MM.1S (cell line): ENCODE measurements around the gene HS3ST6.

Experiments used
- DNase-seq: peaks from one replicate; pipeline ENCODE4 v3.0.0-alpha.2; 2015
- H2AFZ ChIP-seq: fragments of 300-600 bp; sonication (generic); 2 replicates; pipeline ENCODE4 v1.6.0; 2016; ENCODE audit warnings: antibody characterized with exemption, low read length
- H3F3A ChIP-seq: fragments of 300-600 bp; sonication (generic); 2 replicates; pipeline ENCODE4 v1.6.1; 2016; ENCODE audit warnings: mild to moderate bottlenecking, antibody characterized with exemption, low read length, moderate library complexity, mixed read lengths; ENCODE audit not compliant: insufficient read depth
- H3K27ac ChIP-seq: fragments of 300-600 bp; sonication (generic); 2 replicates; pipeline ENCODE4 v1.5.1; 2016; ENCODE audit warnings: mild to moderate bottlenecking, low read length
- H3K27me3 ChIP-seq: fragments of 300-600 bp; sonication (generic); replicated peaks from 2 replicates; pipeline ENCODE4 v1.6.0; 2016; ENCODE audit warnings: low read length; ENCODE audit not compliant: insufficient read depth
- H3K36me3 ChIP-seq: fragments of 300-600 bp; sonication (generic); replicated peaks from 2 replicates; pipeline ENCODE4 v1.6.1; 2016; ENCODE audit warnings: mild to moderate bottlenecking, low read length, mixed read lengths; ENCODE audit not compliant: insufficient read depth
- H3K4me1 ChIP-seq: fragments of 300-600 bp; sonication (generic); 2 replicates; pipeline ENCODE4 v1.6.1; 2016; ENCODE audit warnings: low read length, mixed read lengths
- H3K4me2 ChIP-seq: fragments of 300-600 bp; sonication (generic); 2 replicates; pipeline ENCODE4 v1.6.0; 2016; ENCODE audit warnings: low read depth, low read length
- H3K4me3 ChIP-seq: fragments of 300-600 bp; sonication (generic); 2 replicates; pipeline ENCODE4 v1.5.1; 2016; ENCODE audit warnings: low read length, mixed read lengths
- H3K79me2 ChIP-seq: fragments of 300-600 bp; sonication (generic); 2 replicates; pipeline ENCODE4 v1.6.1; 2016; ENCODE audit warnings: mixed run types, low read length, mixed read lengths
- H3K9ac ChIP-seq: fragments of 300-600 bp; sonication (generic); 2 replicates; pipeline ENCODE4 v1.6.1; 2016; ENCODE audit warnings: low read length, mixed read lengths
- H3K9me2 ChIP-seq: fragments of 300-600 bp; sonication (generic); replicated peaks from 2 replicates; pipeline ENCODE4 v1.6.1; 2016; ENCODE audit warnings: mild to moderate bottlenecking, low read length, mixed read lengths; ENCODE audit not compliant: insufficient read depth
- H3K9me3 ChIP-seq: fragments of 300-600 bp; sonication (generic); replicated peaks from 2 replicates; pipeline ENCODE4 v1.6.1; 2016; ENCODE audit warnings: mild to moderate bottlenecking, low read length, mixed read lengths; ENCODE audit not compliant: insufficient read depth
- H4K20me1 ChIP-seq: fragments of 300-600 bp; sonication (generic); 2 replicates; pipeline ENCODE4 v1.6.1; 2016; ENCODE audit warnings: mild to moderate bottlenecking, low read length, moderate library complexity, mixed read lengths; ENCODE audit not compliant: insufficient read depth
- EZH2 ChIP-seq: fragments of 300-600 bp; sonication (generic); optimal IDR thresholded peaks from 2 replicates; pipeline ENCODE3; 2017; ENCODE audit warnings: low read depth, mild to moderate bottlenecking, antibody characterized with exemption, low read length, mixed read lengths
- EZH2phosphoT487 ChIP-seq: fragments of 300-600 bp; sonication (generic); IDR thresholded peaks from 2 replicates; pipeline ENCODE4 v1.6.1; 2018; ENCODE audit warnings: antibody characterized with exemption, low read length
- TF ChIP-seq, protein P1 (sequence below): fragments of 300-600 bp; sonication (generic); IDR thresholded peaks from 2 replicates; pipeline ENCODE4 v1.5.1; 2016; ENCODE audit warnings: antibody characterized with exemption, low read length, mixed read lengths

The HS3ST6 gene

DNA sequence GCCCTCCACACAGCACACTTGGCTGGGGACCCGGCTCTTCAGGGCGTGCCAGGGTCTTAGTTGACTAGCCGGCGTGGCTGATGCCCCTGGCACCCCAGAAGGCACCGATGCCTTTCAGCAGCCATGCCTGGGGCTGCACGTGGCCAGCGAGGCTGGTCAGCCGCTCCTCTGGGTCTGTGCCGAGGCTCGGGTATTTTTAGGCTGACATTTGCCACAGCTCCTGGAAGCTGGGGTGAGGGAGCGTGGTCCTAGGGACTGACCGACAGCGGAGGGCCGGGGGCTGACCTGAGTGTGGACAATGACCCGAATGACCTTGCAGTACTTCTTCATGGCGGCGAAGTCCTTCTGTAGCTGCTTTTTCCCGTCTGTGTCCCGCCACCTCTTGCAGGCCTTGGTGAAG lies 32.3 kb upstream of the HS3ST6 start:
- no peak overlapping the region for H3K4me3 ChIP-seq
- no peaks in the 10 kb centered on the region for H3K9me2 ChIP-seq
- no peaks in the 10 kb centered on the region for H3K4me1 ChIP-seq
- H3K79me2 ChIP-seq, result no peaks in the 10 kb centered on the region
- DNase-seq, result no peak
- no peak overlapping the region for H3K4me2 ChIP-seq
- H4K20me1 ChIP-seq, result no peaks in the 10 kb centered on the region
- no peaks in the 10 kb centered on the region for H3K36me3 ChIP-seq
- no peaks in the 10 kb centered on the region for H3F3A ChIP-seq
- H3K9me3 ChIP-seq, result no peaks in the 10 kb centered on the region
- peaks cover 21% of the 10 kb centered on the region for H3K27me3 ChIP-seq
- no peak for TF ChIP-seq EZH2phosphoT487
- TF ChIP-seq EZH2, result no peak
- TF ChIP-seq, protein P1, sequence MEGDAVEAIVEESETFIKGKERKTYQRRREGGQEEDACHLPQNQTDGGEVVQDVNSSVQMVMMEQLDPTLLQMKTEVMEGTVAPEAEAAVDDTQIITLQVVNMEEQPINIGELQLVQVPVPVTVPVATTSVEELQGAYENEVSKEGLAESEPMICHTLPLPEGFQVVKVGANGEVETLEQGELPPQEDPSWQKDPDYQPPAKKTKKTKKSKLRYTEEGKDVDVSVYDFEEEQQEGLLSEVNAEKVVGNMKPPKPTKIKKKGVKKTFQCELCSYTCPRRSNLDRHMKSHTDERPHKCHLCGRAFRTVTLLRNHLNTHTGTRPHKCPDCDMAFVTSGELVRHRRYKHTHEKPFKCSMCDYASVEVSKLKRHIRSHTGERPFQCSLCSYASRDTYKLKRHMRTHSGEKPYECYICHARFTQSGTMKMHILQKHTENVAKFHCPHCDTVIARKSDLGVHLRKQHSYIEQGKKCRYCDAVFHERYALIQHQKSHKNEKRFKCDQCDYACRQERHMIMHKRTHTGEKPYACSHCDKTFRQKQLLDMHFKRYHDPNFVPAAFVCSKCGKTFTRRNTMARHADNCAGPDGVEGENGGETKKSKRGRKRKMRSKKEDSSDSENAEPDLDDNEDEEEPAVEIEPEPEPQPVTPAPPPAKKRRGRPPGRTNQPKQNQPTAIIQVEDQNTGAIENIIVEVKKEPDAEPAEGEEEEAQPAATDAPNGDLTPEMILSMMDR, result no peak
- no peak overlapping the region for H3K9ac ChIP-seq
- no peak overlapping the region for H2AFZ ChIP-seq
- no peak overlapping the region for H3K27ac ChIP-seq

DNA sequence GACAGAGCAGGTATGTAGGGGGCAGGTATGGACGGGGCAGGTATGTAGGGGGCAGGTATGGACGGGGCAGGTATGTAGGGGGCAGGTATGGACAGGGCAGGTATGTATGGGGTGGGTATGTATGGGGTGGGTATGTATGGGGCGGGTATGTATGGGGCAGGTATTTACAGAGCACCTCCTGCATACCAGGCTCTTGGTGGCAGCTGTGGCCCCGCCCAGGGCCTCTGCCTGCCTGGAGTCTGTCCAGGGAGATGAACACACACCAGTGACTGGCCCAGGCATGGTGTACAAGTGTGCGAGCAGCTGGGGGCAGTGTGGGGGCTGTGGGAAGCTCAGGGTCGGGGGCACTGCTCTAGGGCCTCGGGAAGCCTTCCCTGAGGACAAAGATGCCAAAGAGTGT lies 31.8 kb upstream of the HS3ST6 start:
- no peak overlapping the region for H3K4me3 ChIP-seq
- no peak overlapping the region for H3K9ac ChIP-seq
- no peaks in the 10 kb centered on the region for H3K9me2 ChIP-seq
- H3K27me3 ChIP-seq, result peaks cover 19% of the 10 kb centered on the region
- H3K79me2 ChIP-seq, result no peaks in the 10 kb centered on the region
- no peaks in the 10 kb centered on the region for H3K36me3 ChIP-seq
- no peak overlapping the region for H2AFZ ChIP-seq
- H4K20me1 ChIP-seq, result no peaks in the 10 kb centered on the region
- H3K27ac ChIP-seq, result no peak overlapping the region
- no peaks in the 10 kb centered on the region for H3K4me1 ChIP-seq
- H3K9me3 ChIP-seq, result no peaks in the 10 kb centered on the region
- H3K4me2 ChIP-seq, result no peak overlapping the region
- TF ChIP-seq EZH2 (no peak), EZH2phosphoT487 (no peak)
- TF ChIP-seq, protein P1, result no peak
- H3F3A ChIP-seq, result no peaks in the 10 kb centered on the region
- DNase-seq, result no peak

DNA sequence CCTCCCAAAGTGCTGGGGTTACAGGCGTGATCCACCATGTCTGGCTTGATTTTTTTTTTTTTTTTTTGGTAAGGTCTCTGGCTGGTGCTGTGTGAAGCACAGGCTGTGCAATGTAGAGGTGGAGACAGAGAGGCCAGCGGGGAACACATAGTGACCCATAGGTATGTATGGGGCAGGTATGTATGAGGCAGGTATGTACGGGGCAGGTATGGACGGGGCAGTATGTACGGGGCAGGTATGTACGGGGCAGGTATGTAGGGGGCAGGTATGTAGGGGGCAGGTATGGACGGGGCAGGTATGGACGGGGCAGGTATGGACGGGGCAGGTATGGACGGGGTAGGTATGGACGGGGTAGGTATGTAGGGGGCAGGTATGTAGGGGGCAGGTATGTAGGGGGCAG lies 31.3 kb upstream of the HS3ST6 start:
- TF ChIP-seq EZH2phosphoT487, result no peak
- Histone ChIP-seq H3K79me2 (no peaks in the 10 kb centered on the region), H3K9me3 (no peaks in the 10 kb centered on the region), H3K9ac (no peak overlapping the region), H2AFZ (no peak overlapping the region), H3K9me2 (no peaks in the 10 kb centered on the region), H3K27ac (no peak overlapping the region), H3K4me3 (no peak overlapping the region), H3K4me1 (no peaks in the 10 kb centered on the region), H3K36me3 (no peaks in the 10 kb centered on the region), H3F3A (no peaks in the 10 kb centered on the region), H4K20me1 (no peaks in the 10 kb centered on the region), H3K27me3 (peaks cover 13% of the 10 kb centered on the region), H3K4me2 (no peak overlapping the region)
- no peak for DNase-seq

DNA sequence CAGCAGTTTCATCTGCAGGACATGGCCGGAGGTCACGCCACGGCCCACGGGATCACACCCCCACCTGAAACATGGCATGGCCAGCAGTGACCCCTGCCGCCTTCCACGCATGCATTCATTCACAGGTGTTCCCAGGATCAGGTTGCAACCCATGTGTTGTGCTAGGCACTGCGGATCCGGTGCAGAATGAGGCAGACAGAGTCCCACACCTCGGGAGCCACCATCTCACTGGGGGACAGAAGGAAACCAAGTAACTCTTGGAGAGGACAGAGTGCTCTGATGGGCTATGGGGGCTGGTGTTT lies 29.1 kb upstream of the HS3ST6 start:
- no peak overlapping the region for H3K27ac ChIP-seq
- no peaks in the 10 kb centered on the region for H3K9me3 ChIP-seq
- no peak overlapping the region for H3K4me3 ChIP-seq
- H4K20me1 ChIP-seq, result no peaks in the 10 kb centered on the region
- no peaks in the 10 kb centered on the region for H3K9me2 ChIP-seq
- peaks cover 4% of the 10 kb centered on the region for H3K79me2 ChIP-seq
- no peaks in the 10 kb centered on the region for H3K4me1 ChIP-seq
- H3K9ac ChIP-seq, result no peak overlapping the region
- H3K36me3 ChIP-seq, result no peaks in the 10 kb centered on the region
- no peaks in the 10 kb centered on the region for H3F3A ChIP-seq
- no peak for DNase-seq
- H2AFZ ChIP-seq, result no peak overlapping the region
- no peak for TF ChIP-seq EZH2
- no peak for TF ChIP-seq EZH2phosphoT487
- TF ChIP-seq, protein P1, result no peak
- H3K4me2 ChIP-seq, result no peak overlapping the region
- peaks cover 6% of the 10 kb centered on the region; the same call in 1 of the 2 replicates for H3K27me3 ChIP-seq
